K562 (cell line): ENCODE data around the gene PHF20. TPM values are rescaled to one million over a fixed set of nuclear protein-coding genes. Genes with fewer than 3 reads are reported as not detected.
A peak's percentile ranks its signal among the peaks of the same experiment; 100 is the strongest.

Experiments used
- ARID1B ChIP-seq: fragments of 450-650 bp; IDR thresholded peaks from 2 replicates; pipeline ENCODE4 v1.6.1; 2016; ENCODE audit warnings: antibody characterized with exemption, mild to moderate bottlenecking, inconsistent platforms
- BCOR ChIP-seq: fragments of 450-650 bp; IDR thresholded peaks from 2 replicates; pipeline ENCODE4 v1.6.1; 2016
- E2F3 ChIP-seq: fragments of 250-450 bp; sonication (Bioruptor Pico); IDR thresholded peaks from 2 replicates; pipeline ENCODE4 v1.4.0; 2020; ENCODE audit warnings: mild to moderate bottlenecking
- FIP1L1 ChIP-seq: fragments of 200-400 bp; formaldehyde crosslinking; IDR thresholded peaks from 2 replicates; pipeline ENCODE4 v1.6.1; 2018; ENCODE audit warnings: mild to moderate bottlenecking, low read depth, low read length; ENCODE audit not compliant: poor library complexity, severe bottlenecking
- FOSL1 ChIP-seq: fragments of 200-800 bp; sonication (Bioruptor generic); conservative IDR thresholded peaks from 2 replicates; pipeline ENCODE4 v1.6.1; 2016; ENCODE audit warnings: missing genetic modification characterization, missing compliant biosample characterization
- ILF3 ChIP-seq: fragments of 450-650 bp; IDR thresholded peaks from 2 replicates; pipeline ENCODE4 v1.6.1; 2018; ENCODE audit warnings: antibody characterized with exemption, mild to moderate bottlenecking, moderate library complexity, borderline replicate concordance
- IRF2 ChIP-seq: sonication (generic); formaldehyde crosslinking; IDR thresholded peaks from 2 replicates; pipeline ENCODE4 v1.8.1; 2022; ENCODE audit warnings: mild to moderate bottlenecking, missing genetic modification reagents
- JUND ChIP-seq, 2 experiments: IDR thresholded peaks; 2 replicates in 1 of 2; 3 replicates in 1 of 2; pipeline ENCODE4 v1.6.1; 2011; ENCODE audit warnings: borderline replicate concordance in 2 of 2, low read depth in 2 of 2, low read length in 2 of 2, improper control_type of control experiment in 1 of 2, missing biosample characterization in 1 of 2, missing genetic modification characterization in 1 of 2, missing genetic modification reagents in 1 of 2
- MTA1 ChIP-seq: fragments of 450-650 bp; IDR thresholded peaks from 2 replicates; pipeline ENCODE4 v1.6.1; 2017; ENCODE audit warnings: borderline replicate concordance
- NBN ChIP-seq: fragments of 450-650 bp; IDR thresholded peaks from 2 replicates; pipeline ENCODE4 v1.6.1; 2016; ENCODE audit warnings: low read depth, mild to moderate bottlenecking
- NCOA4 ChIP-seq: fragments of 450-650 bp; IDR thresholded peaks from 2 replicates; pipeline ENCODE4 v1.6.1; 2018; ENCODE audit warnings: mild to moderate bottlenecking; ENCODE audit not compliant: partially characterized antibody
- SP1 ChIP-seq: sonication (generic); formaldehyde crosslinking; IDR thresholded peaks from 2 replicates; pipeline ENCODE4 v1.8.1; 2022; ENCODE audit warnings: mild to moderate bottlenecking, missing genetic modification reagents
- TEAD4 ChIP-seq, 2 experiments: sonication (generic) in 1 of 2; formaldehyde crosslinking in 1 of 2; IDR thresholded peaks; 2 replicates each; pipeline versions ENCODE4 v1.6.1 to v1.8.0; 2012 to 2022; ENCODE audit warnings: borderline replicate concordance in 1 of 2, inconsistent platforms in 1 of 2, low read length in 1 of 2, mild to moderate bottlenecking in 1 of 2, missing genetic modification reagents in 1 of 2
- ZNF197 ChIP-seq: fragments of 200-800 bp; sonication (Bioruptor generic); IDR thresholded peaks from 2 replicates; pipeline ENCODE4 v1.6.1; 2016; ENCODE audit warnings: low read depth, missing genetic modification characterization, missing compliant biosample characterization
- ZNF212 ChIP-seq: fragments of 450-650 bp; formaldehyde crosslinking; IDR thresholded peaks from 2 replicates; pipeline ENCODE4 v1.4.0; 2020; ENCODE audit warnings: mild to moderate bottlenecking
- ZNF57 ChIP-seq: fragments of 450-650 bp; formaldehyde crosslinking; IDR thresholded peaks from 2 replicates; pipeline ENCODE4 v1.4.0; 2020; ENCODE audit warnings: mild to moderate bottlenecking, moderate library complexity
- ZNF778 ChIP-seq: fragments of 450-650 bp; formaldehyde crosslinking; IDR thresholded peaks from 2 replicates; pipeline ENCODE4 v1.4.0; 2020; ENCODE audit warnings: mild to moderate bottlenecking, moderate library complexity
- polyA plus RNA-seq, 8 experiments: library from polyadenylated mRNA; depleted of rRNA in 4 of 8; stranded (reverse) in 5 of 8; unstranded in 3 of 8; fragments of >200 nt; fragmentation: Nextera tagmentation in 2 of 8; fragmentation: Illumina TruSeq in 1 of 8; extraction: Ambion mirVana in 2 of 8; extraction: Trizol in 1 of 8; gene quantifications; 2 replicates each; pipeline versions ENCODE4 v1.2.1 to v1.2.3, GENCODE V29; 2011 to 2014; ENCODE audit warnings: inconsistent platforms in 1 of 8, missing spikeins in 1 of 8
- total RNA-seq, 7 experiments: library from RNA; depleted of rRNA in 6 of 7; stranded (reverse); fragments of >200 nt in 6 of 7; fragmentation: Illumina TruSeq in 2 of 7; extraction: Trizol in 2 of 7; gene quantifications; 2 replicates each; pipeline versions ENCODE4 v1.2.1 to v1.2.3, GENCODE V29; 2011 to 2021; ENCODE audit warnings: low replicate concordance in 1 of 7
- TF ChIP-seq, protein P1 (sequence below): sonication (generic); formaldehyde crosslinking; IDR thresholded peaks from 2 replicates; pipeline ENCODE4 v1.4.0; 2020; ENCODE audit warnings: mild to moderate bottlenecking, missing genetic modification reagents
- TF ChIP-seq, protein P2 (sequence below): IDR thresholded peaks from 2 replicates; pipeline ENCODE4 v1.6.1; 2012; ENCODE audit warnings: low read depth, low read length, improper control_type of control experiment, borderline replicate concordance

PHF20 gene
- total and polyA plus RNA-seq, 9 of the 15 experiments (the other 6 are each of a cell fraction or from before 2014, with no cell fraction given), result 49.9 to 196 (median 70.7) TPM

- TF ChIP-seq JUND (IDR thresholded peaks at IDR 0.05; ENCODE audit: borderline replicate concordance, low read depth, low read length) (peak; percentile 78), JUND (tag; IDR thresholded peaks at IDR 0.05; ENCODE audit: borderline replicate concordance, low read depth, low read length) (peak; percentile 56; the same call in 1 of the 3 replicates), MTA1 (no peak), ZNF778 (CRISPR knock-in tag) (no peak), ZNF197 (CRISPR knock-in tag) (no peak), E2F3 (CRISPR knock-in tag) (no peak), ILF3 (no peak), NCOA4 (no peak), FOSL1 (tag) (peak; percentile 91), NBN (no peak), SP1 (no peak), TEAD4 (IDR thresholded peaks at IDR 0.05; ENCODE audit: low read length) (peak; percentile 52; the same call in 1 of the 2 replicates), TEAD4 (CRISPR knock-in tag; IDR thresholded peaks at IDR 0.05; ENCODE audit: borderline replicate concordance) (no peak), ZNF212 (no peak), FIP1L1 (no peak), ZNF57 (CRISPR knock-in tag) (no peak), IRF2 (CRISPR knock-in tag) (no peak), BCOR (no peak), ARID1B (peak; percentile 57)
- TF ChIP-seq, protein P1, sequence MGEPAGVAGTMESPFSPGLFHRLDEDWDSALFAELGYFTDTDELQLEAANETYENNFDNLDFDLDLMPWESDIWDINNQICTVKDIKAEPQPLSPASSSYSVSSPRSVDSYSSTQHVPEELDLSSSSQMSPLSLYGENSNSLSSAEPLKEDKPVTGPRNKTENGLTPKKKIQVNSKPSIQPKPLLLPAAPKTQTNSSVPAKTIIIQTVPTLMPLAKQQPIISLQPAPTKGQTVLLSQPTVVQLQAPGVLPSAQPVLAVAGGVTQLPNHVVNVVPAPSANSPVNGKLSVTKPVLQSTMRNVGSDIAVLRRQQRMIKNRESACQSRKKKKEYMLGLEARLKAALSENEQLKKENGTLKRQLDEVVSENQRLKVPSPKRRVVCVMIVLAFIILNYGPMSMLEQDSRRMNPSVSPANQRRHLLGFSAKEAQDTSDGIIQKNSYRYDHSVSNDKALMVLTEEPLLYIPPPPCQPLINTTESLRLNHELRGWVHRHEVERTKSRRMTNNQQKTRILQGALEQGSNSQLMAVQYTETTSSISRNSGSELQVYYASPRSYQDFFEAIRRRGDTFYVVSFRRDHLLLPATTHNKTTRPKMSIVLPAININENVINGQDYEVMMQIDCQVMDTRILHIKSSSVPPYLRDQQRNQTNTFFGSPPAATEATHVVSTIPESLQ (CRISPR knock-in tag), result no peak
- TF ChIP-seq, protein P2, sequence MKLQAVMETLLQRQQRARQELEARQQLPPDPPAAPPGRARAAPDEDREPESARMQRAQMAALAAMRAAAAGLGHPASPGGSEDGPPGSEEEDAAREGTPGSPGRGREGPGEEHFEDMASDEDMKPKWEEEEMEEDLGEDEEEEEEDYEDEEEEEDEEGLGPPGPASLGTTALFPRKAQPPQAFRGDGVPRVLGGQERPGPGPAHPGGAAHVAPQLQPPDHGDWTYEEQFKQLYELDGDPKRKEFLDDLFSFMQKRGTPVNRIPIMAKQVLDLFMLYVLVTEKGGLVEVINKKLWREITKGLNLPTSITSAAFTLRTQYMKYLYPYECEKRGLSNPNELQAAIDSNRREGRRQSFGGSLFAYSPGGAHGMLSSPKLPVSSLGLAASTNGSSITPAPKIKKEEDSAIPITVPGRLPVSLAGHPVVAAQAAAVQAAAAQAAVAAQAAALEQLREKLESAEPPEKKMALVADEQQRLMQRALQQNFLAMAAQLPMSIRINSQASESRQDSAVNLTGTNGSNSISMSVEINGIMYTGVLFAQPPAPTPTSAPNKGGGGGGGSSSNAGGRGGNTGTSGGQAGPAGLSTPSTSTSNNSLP, result no peak
Measured at GRCh38 chr20:35821807-35822242, 50.0 kb downstream of the PHF20 start (continued).
